Progenitor cell of endocrine pancreas (in vitro differentiated cells): ENCODE data around the gene TXK. TPM values are rescaled to one million over a fixed set of nuclear protein-coding genes. Genes with fewer than 3 reads are reported as not detected.
"Not testable (repeated sequence)": the region's sequence is repeated elsewhere in the genome, so short reads cannot be mapped to it uniquely, and the experiment has no call there.

Experiments
- DNase-seq: peaks from one replicate; pipeline ENCODE4 v3.0.0; 2021; ENCODE audit warnings: low spot score; ENCODE audit not compliant: unreplicated experiment
- H3K27ac Mint-ChIP-seq: 2 replicates; pipeline ENCODE4 v1.8.0; 2021; ENCODE audit warnings: mild to moderate bottlenecking, moderate library complexity, mixed read lengths
- H3K27me3 Mint-ChIP-seq: 2 replicates; pipeline ENCODE4 v1.8.0; 2021; ENCODE audit warnings: mixed read lengths
- H3K36me3 Mint-ChIP-seq: 2 replicates; pipeline ENCODE4 v1.8.0; 2022; ENCODE audit warnings: mixed read lengths; ENCODE audit not compliant: insufficient read depth
- H3K4me1 Mint-ChIP-seq: 2 replicates; pipeline ENCODE4 v1.8.0; 2021; ENCODE audit warnings: low read depth, mixed read lengths
- H3K4me3 Mint-ChIP-seq: 2 replicates; pipeline ENCODE4 v1.8.0; 2021; ENCODE audit warnings: low read depth, mild to moderate bottlenecking, moderate library complexity, mixed read lengths
- H3K9me3 Mint-ChIP-seq: 2 replicates; pipeline ENCODE4 v1.8.0; 2021; ENCODE audit warnings: low read depth, mixed read lengths
- CTCF ChIP-seq: fragments of 200-600 bp; sonication (generic); IDR thresholded peaks from one replicate; pipeline ENCODE4 v1.5.0; 2021; ENCODE audit warnings: antibody characterized with exemption, mild to moderate bottlenecking; ENCODE audit not compliant: unreplicated experiment
- total RNA-seq: library from RNA; stranded (reverse); gene quantifications from 2 replicates; pipeline ENCODE4 v1.2.1, GENCODE V29; 2021

Gene TXK
- total RNA-seq, 1 donor from 2014 or later: 1.3 TPM

- H3K4me3 Mint-ChIP-seq: no peak overlapping the region
- H3K4me1 Mint-ChIP-seq: no peaks in the 10 kb centered on the region
- H3K9me3 Mint-ChIP-seq: peaks cover 8% of the 10 kb centered on the region
- H3K27ac Mint-ChIP-seq: peak overlapping the region; percentile 24
- no peak for DNase-seq
- H3K27me3 Mint-ChIP-seq: no peaks in the 10 kb centered on the region
- TF ChIP-seq CTCF: no peak
- H3K36me3 Mint-ChIP-seq: peaks cover 3% of the 10 kb centered on the region
Observed at GRCh38 chr4:48173056-48173991, 39.3 kb upstream of the TXK start.

GRCh38 chr4:48172651-48173050, 38.6 kb upstream of the TXK start:
- TF ChIP-seq CTCF: no peak
- no peaks in the 10 kb centered on the region for H3K27me3 Mint-ChIP-seq
- no peak for DNase-seq
- H3K9me3 Mint-ChIP-seq: peaks cover 1% of the 10 kb centered on the region
- no peak overlapping the region for H3K27ac Mint-ChIP-seq
- no peaks in the 10 kb centered on the region for H3K36me3 Mint-ChIP-seq
- H3K4me1 Mint-ChIP-seq: no peaks in the 10 kb centered on the region
- no peak overlapping the region for H3K4me3 Mint-ChIP-seq

- Mint-ChIP-seq H3K9me3 (no peaks in the 10 kb centered on the region), H3K36me3 (no peaks in the 10 kb centered on the region), H3K27me3 (no peaks in the 10 kb centered on the region), H3K27ac (no peak overlapping the region), H3K4me3 (no peak overlapping the region), H3K4me1 (no peaks in the 10 kb centered on the region)
- no peak for TF ChIP-seq CTCF
- no peak for DNase-seq
Observed at GRCh38 chr4:48169636-48170035, 35.6 kb upstream of the TXK start.

GRCh38 chr4:48167538-48168263, 33.7 kb upstream of the TXK start:
- no peaks in the 10 kb centered on the region for H3K9me3 Mint-ChIP-seq
- H3K27ac Mint-ChIP-seq: no peak overlapping the region
- no peak for TF ChIP-seq CTCF
- no peaks in the 10 kb centered on the region for H3K36me3 Mint-ChIP-seq
- DNase-seq: no peak
- H3K4me1 Mint-ChIP-seq: no peaks in the 10 kb centered on the region
- H3K4me3 Mint-ChIP-seq: no peak overlapping the region
- no peaks in the 10 kb centered on the region for H3K27me3 Mint-ChIP-seq

GRCh38 chr4:48164561-48164960, 30.5 kb upstream of the TXK start:
- not testable (repeated sequence) for H3K4me3 Mint-ChIP-seq, H3K9me3 Mint-ChIP-seq, H3K4me1 Mint-ChIP-seq, H3K27ac Mint-ChIP-seq, H3K36me3 Mint-ChIP-seq, DNase-seq, H3K27me3 Mint-ChIP-seq
